Uterus (tissue), 4 donors: ENCODE data around the gene ARPC5L. TPM values are rescaled to one million over a fixed set of nuclear protein-coding genes. Genes with fewer than 3 reads are reported as not detected.

ENCODE experiments used
- DNase-seq, 2 donors: peaks; one replicate each; pipeline ENCODE4 v3.0.0-alpha.2; 2019 to 2020
- H3K27ac ChIP-seq, 2 donors: fragments of 200-600 bp; sonication (generic); 1 replicate in 1 of 2; 2 replicates in 1 of 2; pipeline ENCODE4 v1.5.1; 2016 to 2018
- H3K27me3 ChIP-seq, 2 donors: fragments of 200-600 bp; sonication (generic); one replicate each; pipeline ENCODE4 v1.5.1; 2018 to 2019; ENCODE audit warnings: control low read depth in 1 of 2
- H3K36me3 ChIP-seq, 2 donors: fragments of 200-600 bp; sonication (generic); one replicate each; pipeline ENCODE4 v1.5.1; 2019; ENCODE audit warnings: control low read depth in 1 of 2
- H3K4me1 ChIP-seq, 2 donors: fragments of 200-600 bp; sonication (generic); one replicate each; pipeline ENCODE4 v1.5.1; 2018 to 2019; ENCODE audit warnings: control low read depth in 1 of 2
- H3K4me3 ChIP-seq, 2 donors: fragments of 200-600 bp; sonication (generic); 1 replicate in 1 of 2; 2 replicates in 1 of 2; pipeline ENCODE4 v1.5.1; 2018 to 2019; ENCODE audit warnings: mild to moderate bottlenecking in 1 of 2
- H3K9me3 ChIP-seq, 2 donors: fragments of 200-600 bp; sonication (generic); one replicate each; pipeline ENCODE4 v1.5.1; 2019; ENCODE audit warnings: control low read depth in 1 of 2
- POLR2A ChIP-seq, 2 donors: fragments of 450-650 bp; IDR thresholded peaks; one replicate each; pipeline ENCODE4 v1.6.1; 2016; ENCODE audit warnings: antibody characterized with exemption in 2 of 2, mild to moderate bottlenecking in 1 of 2, moderate library complexity in 1 of 2
- intact Hi-C: fragments of 100-400 bp; cut with DNase I; formaldehyde crosslinking; loops from one replicate; pipeline ENCODE4 v1.15.1; 2023; ENCODE audit warnings: low total_unique reads
- total RNA-seq, 4 donors: library from RNA; depleted of rRNA in 3 of 4; stranded (reverse); fragments of >200 nt in 3 of 4; gene quantifications; one replicate each; pipeline versions ENCODE4 v1.1.0 to v1.2.4, GENCODE V29; 2014 to 2023
- TF ChIP-seq, protein P1 (sequence below), 4 experiments: fragments of 200-600 bp in 2 of 4; fragments of 450-650 bp in 2 of 4; sonication (generic) in 2 of 4; IDR thresholded peaks; one replicate each; pipeline ENCODE4 v1.5.1; 2016 to 2019; ENCODE audit warnings: antibody characterized with exemption in 4 of 4, mild to moderate bottlenecking in 2 of 4, moderate library complexity in 1 of 4
- donor health status: DM: yes; HTN: yes; CAD: no.

ARPC5L gene
- total RNA-seq, 4 donors from 2014 or later = 1.0 to 18.3 (median 5.6) TPM

DNA sequence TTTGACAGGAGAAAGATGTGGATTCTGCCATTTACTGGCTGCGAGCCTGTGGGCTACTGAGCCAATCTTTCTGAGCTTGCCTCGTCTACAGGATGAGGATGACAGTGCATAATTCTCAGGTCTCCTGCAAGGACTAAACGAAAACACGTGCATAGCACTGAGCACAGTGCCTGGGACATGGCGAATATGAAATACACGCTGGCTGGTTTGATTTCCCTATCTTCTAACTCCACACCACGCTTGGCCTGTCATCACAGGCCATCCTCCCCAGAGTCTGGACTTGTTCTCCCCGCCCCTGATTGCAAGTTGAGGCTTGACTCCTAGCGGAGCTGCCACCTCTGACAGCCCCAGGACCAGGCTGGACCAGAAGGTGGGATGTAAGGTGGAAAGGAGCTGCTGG, 37.9 kb downstream of the ARPC5L start:
- H3K4me3 ChIP-seq = no peak overlapping the region
- no peaks in the 10 kb centered on the region for H3K4me1 ChIP-seq
- H3K9me3 ChIP-seq = no peaks in the 10 kb centered on the region
- H3K36me3 ChIP-seq = no peaks in the 10 kb centered on the region
- intact Hi-C loops = no loop called here
- no peak for DNase-seq
- TF ChIP-seq, protein P1, sequence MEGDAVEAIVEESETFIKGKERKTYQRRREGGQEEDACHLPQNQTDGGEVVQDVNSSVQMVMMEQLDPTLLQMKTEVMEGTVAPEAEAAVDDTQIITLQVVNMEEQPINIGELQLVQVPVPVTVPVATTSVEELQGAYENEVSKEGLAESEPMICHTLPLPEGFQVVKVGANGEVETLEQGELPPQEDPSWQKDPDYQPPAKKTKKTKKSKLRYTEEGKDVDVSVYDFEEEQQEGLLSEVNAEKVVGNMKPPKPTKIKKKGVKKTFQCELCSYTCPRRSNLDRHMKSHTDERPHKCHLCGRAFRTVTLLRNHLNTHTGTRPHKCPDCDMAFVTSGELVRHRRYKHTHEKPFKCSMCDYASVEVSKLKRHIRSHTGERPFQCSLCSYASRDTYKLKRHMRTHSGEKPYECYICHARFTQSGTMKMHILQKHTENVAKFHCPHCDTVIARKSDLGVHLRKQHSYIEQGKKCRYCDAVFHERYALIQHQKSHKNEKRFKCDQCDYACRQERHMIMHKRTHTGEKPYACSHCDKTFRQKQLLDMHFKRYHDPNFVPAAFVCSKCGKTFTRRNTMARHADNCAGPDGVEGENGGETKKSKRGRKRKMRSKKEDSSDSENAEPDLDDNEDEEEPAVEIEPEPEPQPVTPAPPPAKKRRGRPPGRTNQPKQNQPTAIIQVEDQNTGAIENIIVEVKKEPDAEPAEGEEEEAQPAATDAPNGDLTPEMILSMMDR (IDR thresholded peaks at IDR 0.05) = no peak
- no peak for TF ChIP-seq POLR2A (IDR thresholded peaks at IDR 0.05)
- H3K27ac ChIP-seq = no peak overlapping the region
- no peaks in the 10 kb centered on the region for H3K27me3 ChIP-seq

DNA sequence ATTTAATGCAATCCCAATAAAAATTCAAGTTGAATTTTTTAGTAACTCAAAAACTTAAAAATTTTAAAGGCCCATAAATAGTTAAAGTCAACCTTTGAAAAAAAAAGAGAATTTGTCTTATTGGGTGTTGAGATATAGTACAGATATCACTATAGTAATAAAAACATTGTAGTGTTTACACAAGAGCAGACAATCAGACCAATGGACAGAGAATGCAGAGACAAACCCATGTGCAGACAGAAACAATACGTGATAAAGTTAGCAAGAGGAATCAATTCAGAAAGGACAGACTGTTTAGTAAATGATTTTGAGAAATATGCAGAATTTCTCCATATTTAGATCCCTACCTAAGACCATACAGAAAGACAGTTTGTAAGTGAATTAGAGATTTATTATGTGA, 45.0 kb downstream of the ARPC5L start:
- DNase-seq = no peak

DNA sequence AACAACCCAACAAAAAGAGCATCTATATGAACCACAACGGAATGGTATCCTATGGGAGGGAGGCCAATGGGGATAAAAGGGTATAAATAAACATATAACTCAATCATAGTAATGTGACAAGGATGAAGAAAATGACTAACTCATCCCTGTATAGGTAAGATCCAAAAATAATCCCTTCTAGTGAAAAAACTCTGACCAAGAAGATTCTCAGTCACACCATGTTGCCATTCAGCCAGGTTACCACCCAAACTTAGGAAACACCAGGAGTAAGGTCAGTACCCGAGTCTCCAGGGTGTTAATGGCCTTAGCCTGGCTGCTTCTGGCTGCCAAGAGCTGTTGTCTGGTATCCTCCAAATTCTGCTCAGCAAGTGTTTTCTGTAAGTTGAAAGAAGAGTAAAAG, 46.2 kb downstream of the ARPC5L start:
- H3K4me3 ChIP-seq = no peak overlapping the region
- intact Hi-C loops = no loop called here
- no peaks in the 10 kb centered on the region for H3K4me1 ChIP-seq
- no peak overlapping the region for H3K27ac ChIP-seq
- H3K36me3 ChIP-seq = no peaks in the 10 kb centered on the region
- H3K9me3 ChIP-seq = no peaks in the 10 kb centered on the region
- H3K27me3 ChIP-seq = no peaks in the 10 kb centered on the region
- no peak for DNase-seq
- no peak for TF ChIP-seq POLR2A (IDR thresholded peaks at IDR 0.05)
- TF ChIP-seq, protein P1 (IDR thresholded peaks at IDR 0.05) = no peak

More for the DNA sequence above, 45.0 kb downstream of the ARPC5L start:
- no peak overlapping the region for H3K27ac ChIP-seq
- TF ChIP-seq, protein P1 (IDR thresholded peaks at IDR 0.05) = no peak
- TF ChIP-seq POLR2A (IDR thresholded peaks at IDR 0.05) = no peak
- no peaks in the 10 kb centered on the region for H3K27me3 ChIP-seq
- intact Hi-C loops = no loop called here
- H3K9me3 ChIP-seq = no peaks in the 10 kb centered on the region
- no peaks in the 10 kb centered on the region for H3K4me1 ChIP-seq
- no peak overlapping the region for H3K4me3 ChIP-seq
- no peaks in the 10 kb centered on the region for H3K36me3 ChIP-seq

DNA sequence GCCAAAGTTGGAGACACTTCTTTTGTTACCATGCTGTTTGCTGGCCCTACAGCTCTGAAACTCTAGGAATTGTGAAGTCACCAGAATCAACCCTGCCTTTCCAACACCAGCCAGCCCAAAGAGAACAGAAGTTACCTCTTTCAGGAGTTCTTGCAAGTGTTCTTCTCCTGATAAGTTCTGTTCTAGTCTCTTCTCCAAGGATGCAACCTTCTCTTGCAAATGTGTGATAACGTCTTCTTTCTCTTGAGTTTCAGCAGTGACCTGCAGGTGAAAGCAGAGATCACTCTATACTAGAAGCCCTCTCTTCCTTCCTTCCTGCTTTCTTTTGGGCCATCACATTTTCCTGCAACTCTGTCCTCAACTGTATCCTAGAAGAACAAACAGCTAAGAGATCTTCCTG, 49.8 kb downstream of the ARPC5L start:
- Histone ChIP-seq H3K4me1 (no peaks in the 10 kb centered on the region), H3K9me3 (no peaks in the 10 kb centered on the region), H3K27me3 (no peaks in the 10 kb centered on the region), H3K4me3 (no peak overlapping the region), H3K36me3 (no peaks in the 10 kb centered on the region), H3K27ac (no peak overlapping the region)
- no peak for DNase-seq
- intact Hi-C loops = no loop called here
- TF ChIP-seq, protein P1 (IDR thresholded peaks at IDR 0.05) = no peak
- TF ChIP-seq POLR2A (IDR thresholded peaks at IDR 0.05) = no peak

DNA sequence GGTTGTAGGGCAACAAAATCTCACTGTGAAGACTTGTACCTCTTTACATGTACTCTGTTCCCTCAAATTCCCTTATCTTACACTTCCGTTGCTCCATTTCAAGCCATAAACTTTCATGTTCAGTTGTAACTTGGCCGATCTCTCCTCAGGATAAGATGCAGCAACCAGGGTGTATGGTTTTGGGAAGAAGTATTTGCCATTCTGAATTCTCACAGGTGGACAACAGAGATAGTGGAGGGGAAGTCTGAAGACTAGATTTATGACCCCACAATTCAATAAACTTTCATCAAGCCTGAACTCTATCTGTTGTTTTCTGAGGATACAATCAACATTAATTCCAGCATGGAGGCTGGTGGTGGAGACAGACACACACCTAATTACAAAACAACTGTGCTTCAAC, 51.4 kb downstream of the ARPC5L start:
- Histone ChIP-seq H3K9me3 (no peaks in the 10 kb centered on the region), H3K27ac (no peak overlapping the region), H3K4me1 (no peaks in the 10 kb centered on the region), H3K4me3 (no peak overlapping the region), H3K27me3 (no peaks in the 10 kb centered on the region), H3K36me3 (no peaks in the 10 kb centered on the region)
- no peak for TF ChIP-seq POLR2A (IDR thresholded peaks at IDR 0.05)
- TF ChIP-seq, protein P1 (IDR thresholded peaks at IDR 0.05) = no peak
- DNase-seq = no peak
- intact Hi-C loops = no loop called here
